K562 (cell line): ENCODE data around the gene SEMA3C. TPM values are rescaled to one million over a fixed set of nuclear protein-coding genes. Genes with fewer than 3 reads are reported as not detected.

Source experiments
- ATAC-seq: fragments of 200-7000 bp; cut with Tn5 transposase; 3 replicates; pipeline ENCODE4 v1.9.1; 2020; ENCODE audit warnings: moderate library complexity
- BruUV-seq: library from RNA; stranded (reverse); fragments of 400-500 nt; replicated peaks from 2 replicates; lab custom pipeline; 2021; lab: Mats Ljungman, UMichigan
- CTCF ChIA-PET: fragments of 300-600 bp; formaldehyde crosslinking; extraction: SDS; loops from one replicate; lab custom pipeline; 2021; ENCODE audit warnings: low intra/inter-chr PET ratio; lab: Yijun Ruan, JAX
- POLR2A ChIA-PET: fragments of 300-600, 350-650 bp; sonication (Branson Sonifier 250); formaldehyde crosslinking; extraction: SDS; loops from one replicate; lab custom pipeline; 2021; ENCODE audit warnings: antibody characterized with exemption, inconsistent platforms; lab: Yijun Ruan, JAX
- DNase-seq, 4 experiments: peaks; one replicate each; pipeline versions ENCODE4 v3.0.0 to v3.0.0-alpha.2; 2011 to 2018; ENCODE audit warnings: low spot score in 3 of 4, mixed read lengths in 3 of 4; ENCODE audit errors: extremely low read depth in 1 of 4
- FAIRE-seq: peaks from 2 replicates; lab custom pipeline; 2011; peaks lifted over from hg19 to GRCh38; lab: Jason Lieb, UNC
- H2AFZ ChIP-seq: 2 replicates; pipeline ENCODE4 v1.6.0; 2011; ENCODE audit warnings: low read depth, low read length, control low read depth, inconsistent platforms
- H3K27ac ChIP-seq: fragments of 200-600 bp; 3 replicates; pipeline ENCODE4 v1.8.0; 2011; ENCODE audit warnings: low read depth, mild to moderate bottlenecking, control low read depth, inconsistent platforms, low read length, moderate library complexity, mixed read lengths; ENCODE audit errors: extremely low read depth
- H3K27me3 ChIP-seq, 2 experiments: fragments of 300-600 bp in 1 of 2; 2 replicates in 1 of 2; 3 replicates in 1 of 2; pipeline versions ENCODE4 v1.6.0 to v1.8.0; 2011; ENCODE audit warnings: inconsistent platforms in 2 of 2, low read length in 2 of 2, mild to moderate bottlenecking in 1 of 2, mixed read lengths in 1 of 2, moderate library complexity in 1 of 2; ENCODE audit not compliant: control insufficient read depth in 2 of 2, insufficient read depth in 2 of 2
- H3K36me3 ChIP-seq: fragments of 300-600 bp; 3 replicates; pipeline ENCODE4 v1.8.0; 2011; ENCODE audit warnings: mild to moderate bottlenecking, low read length, inconsistent platforms; ENCODE audit not compliant: control insufficient read depth, insufficient read depth
- H3K4me1 ChIP-seq, 2 experiments: fragments of 200-600 bp in 1 of 2; replicated peaks in 1 of 2; 2 replicates in 1 of 2; 3 replicates in 1 of 2; pipeline versions ENCODE4 v1.5.1 to v1.8.0; 2011; ENCODE audit warnings: inconsistent platforms in 2 of 2, low read length in 2 of 2, mild to moderate bottlenecking in 1 of 2, mixed read lengths in 1 of 2, moderate library complexity in 1 of 2; ENCODE audit not compliant: control insufficient read depth in 2 of 2, insufficient read depth in 2 of 2
- H3K4me2 ChIP-seq: 2 replicates; pipeline ENCODE4 v1.6.1; 2011; ENCODE audit warnings: low read length, control low read depth, inconsistent platforms, mixed read lengths; ENCODE audit not compliant: insufficient read depth
- H3K4me3 ChIP-seq: fragments of 200-600 bp; sonication (generic), shearing (Covaris generic); 2 replicates; pipeline ENCODE4 v1.5.1; 2016; ENCODE audit warnings: control low read depth, inconsistent platforms
- H3K79me2 ChIP-seq: fragments of 200-600 bp; 3 replicates; pipeline ENCODE4 v1.8.0; 2011; ENCODE audit warnings: low read length, inconsistent platforms; ENCODE audit not compliant: control insufficient read depth, insufficient read depth
- H3K9ac ChIP-seq, 2 experiments: 2 replicates each; pipeline versions ENCODE4 v1.6.0 to v1.6.1; 2011; ENCODE audit warnings: low read depth in 2 of 2, low read length in 2 of 2, control low read depth in 1 of 2, inconsistent platforms in 1 of 2, mild to moderate bottlenecking in 1 of 2, mixed read lengths in 1 of 2; ENCODE audit not compliant: insufficient read depth in 1 of 2
- H3K9me1 ChIP-seq: one replicate; pipeline ENCODE4 v1.6.0; 2011; ENCODE audit warnings: inconsistent platforms, mild to moderate bottlenecking, low read length, moderate library complexity; ENCODE audit not compliant: control insufficient read depth, insufficient read depth
- H3K9me3 ChIP-seq: replicated peaks from 2 replicates; pipeline ENCODE4 v1.5.1; 2011; ENCODE audit warnings: low read depth, low read length, inconsistent platforms; ENCODE audit not compliant: control insufficient read depth, insufficient read depth
- H4K20me1 ChIP-seq: replicated peaks from 2 replicates; pipeline ENCODE4 v1.6.1; 2011; ENCODE audit warnings: low read length, inconsistent platforms, mixed read lengths; ENCODE audit not compliant: control insufficient read depth, insufficient read depth
- BCLAF1 ChIP-seq, 2 experiments: fragments of 450-650 bp in 1 of 2; IDR thresholded peaks; 2 replicates each; pipeline ENCODE4 v1.6.1; 2011 to 2017; ENCODE audit warnings: low read depth in 2 of 2, antibody characterized with exemption in 1 of 2, borderline replicate concordance in 1 of 2, low read length in 1 of 2, mild to moderate bottlenecking in 1 of 2, mixed read lengths in 1 of 2; ENCODE audit not compliant: control insufficient read depth in 1 of 2
- CCAR2 ChIP-seq: fragments of 200-400 bp; formaldehyde crosslinking; IDR thresholded peaks from 2 replicates; pipeline ENCODE4 v1.6.1; 2017; ENCODE audit warnings: mild to moderate bottlenecking, low read depth, low read length
- ELF4 ChIP-seq: fragments of 450-650 bp; formaldehyde crosslinking; IDR thresholded peaks from 2 replicates; pipeline ENCODE4 v1.4.0; 2022; ENCODE audit warnings: missing genetic modification characterization
- ETS2 ChIP-seq: IDR thresholded peaks from 2 replicates; pipeline ENCODE4 v1.6.1; 2016; ENCODE audit warnings: borderline replicate concordance, missing genetic modification characterization, mild to moderate bottlenecking, moderate library complexity, missing compliant biosample characterization; ENCODE audit not compliant: poor library complexity, severe bottlenecking
- FOXP1 ChIP-seq: sonication (generic); formaldehyde crosslinking; IDR thresholded peaks from 2 replicates; pipeline ENCODE4 v1.8.0; 2022; ENCODE audit warnings: mild to moderate bottlenecking, missing genetic modification reagents
- GMEB1 ChIP-seq: fragments of 250-450 bp; sonication (Bioruptor Pico); IDR thresholded peaks from 2 replicates; pipeline ENCODE4 v1.4.0; 2020; ENCODE audit warnings: mild to moderate bottlenecking
- KDM2B ChIP-seq: fragments of 250-450 bp; sonication (Bioruptor Pico); IDR thresholded peaks from 2 replicates; pipeline ENCODE4 v1.8.0; 2021; ENCODE audit warnings: mild to moderate bottlenecking, moderate library complexity
- L3MBTL2 ChIP-seq: fragments of 450-650 bp; IDR thresholded peaks from 2 replicates; pipeline ENCODE4 v1.6.1; 2016; ENCODE audit warnings: mild to moderate bottlenecking, moderate library complexity
- SIN3B ChIP-seq: fragments of 450-650 bp; IDR thresholded peaks from 2 replicates; pipeline ENCODE4 v1.6.1; 2017; ENCODE audit warnings: low read depth, mild to moderate bottlenecking, moderate library complexity
- SIX5 ChIP-seq, 2 experiments: IDR thresholded peaks; 2 replicates each; pipeline ENCODE4 v1.6.1; 2011; ENCODE audit warnings: low read length in 2 of 2, borderline replicate concordance in 1 of 2, low read depth in 1 of 2, mild to moderate bottlenecking in 1 of 2, moderate library complexity in 1 of 2; ENCODE audit not compliant: insufficient read depth in 1 of 2
- SUPT5H ChIP-seq: fragments of 450-650 bp; IDR thresholded peaks from 2 replicates; pipeline ENCODE4 v1.6.1; 2016
- USF2 ChIP-seq: sonication (generic); formaldehyde crosslinking; IDR thresholded peaks from 2 replicates; pipeline ENCODE4 v1.5.0; 2020; ENCODE audit warnings: missing genetic modification reagents
- ZNF217 ChIP-seq: sonication (generic); formaldehyde crosslinking; IDR thresholded peaks from 2 replicates; pipeline ENCODE4 v1.8.0; 2022; ENCODE audit warnings: mild to moderate bottlenecking, missing genetic modification reagents
- ZNF277 ChIP-seq: fragments of 250-450 bp; sonication (Bioruptor Pico); IDR thresholded peaks from 2 replicates; pipeline ENCODE4 v1.8.0; 2022; ENCODE audit warnings: inconsistent platforms, mild to moderate bottlenecking, moderate library complexity, borderline replicate concordance
- WGBS: fragments of 100-300 bp; shearing (Covaris generic); methylation state at CpG from one replicate; pipeline ENCODE4 v1.1.6; 2016; ENCODE audit warnings: low coverage, mixed read lengths; ENCODE audit not compliant: insufficient coverage; ENCODE audit errors: missing lambda C conversion rate; 5-methylcytosine and 5-hydroxymethylcytosine counted together
- in situ Hi-C: fragments of 300-500 bp; cut with MboI; formaldehyde crosslinking; loops from 4 replicates; pipeline ENCODE4 v1.15.0; 2018; ENCODE audit warnings: inconsistent platforms, mixed read lengths
- intact Hi-C: fragments of 100-400 bp; cut with micrococcal nuclease; formaldehyde crosslinking; loops from 2 replicates; pipeline ENCODE4 v1.14.2; 2022
- polyA plus RNA-seq, 8 experiments: library from polyadenylated mRNA; depleted of rRNA in 4 of 8; stranded (reverse) in 5 of 8; unstranded in 3 of 8; fragments of >200 nt; fragmentation: Nextera tagmentation in 2 of 8; fragmentation: Illumina TruSeq in 1 of 8; extraction: Ambion mirVana in 2 of 8; extraction: Trizol in 1 of 8; gene quantifications; 2 replicates each; pipeline versions ENCODE4 v1.2.1 to v1.2.3, GENCODE V29; 2011 to 2014; ENCODE audit warnings: inconsistent platforms in 1 of 8, missing spikeins in 1 of 8
- total RNA-seq, 7 experiments: library from RNA; depleted of rRNA in 6 of 7; stranded (reverse); fragments of >200 nt in 6 of 7; fragmentation: Illumina TruSeq in 2 of 7; extraction: Trizol in 2 of 7; gene quantifications; 2 replicates each; pipeline versions ENCODE4 v1.2.1 to v1.2.3, GENCODE V29; 2011 to 2021; ENCODE audit warnings: low replicate concordance in 1 of 7

Gene SEMA3C
- total and polyA plus RNA-seq, 9 of the 15 experiments (the other 6 are each of a cell fraction or from before 2014, with no cell fraction given), result 0.04 to 0.36 (median 0.12) TPM; not detected in 3

- no peak for TF ChIP-seq ELF4
- TF ChIP-seq SIN3B, result no peak
- TF ChIP-seq USF2 (CRISPR knock-in tag), result no peak
- no peak for TF ChIP-seq ZNF217 (CRISPR knock-in tag)
- TF ChIP-seq SIX5 (IDR thresholded peaks at IDR 0.05; ENCODE audit: borderline replicate concordance in 1 of 2, insufficient read depth in 1 of 2, low read depth in 1 of 2, low read length in 2 of 2), result no peak
- TF ChIP-seq, all 486 proteins: peak for 0
Measured at GRCh38 chr7:80844916-80845315, 73.9 kb downstream of the SEMA3C start (continued).

GRCh38 chr7:80843018-80843677 is 75.7 kb downstream of the SEMA3C start:
- H3K9ac ChIP-seq, result no peak overlapping the region
- BruUV-seq, result no TSS peak
- H3K4me1 ChIP-seq, result no peaks in the 10 kb centered on the region
- H3K4me2 ChIP-seq, result no peak overlapping the region
- H4K20me1 ChIP-seq, result no peaks in the 10 kb centered on the region
- intact Hi-C loops, result no loop called here
- no peak for TF ChIP-seq ETS2 (tag)
- no peak for TF ChIP-seq CCAR2
- TF ChIP-seq L3MBTL2, result no peak
- TF ChIP-seq BCLAF1 (IDR thresholded peaks at IDR 0.05; ENCODE audit: borderline replicate concordance in 1 of 2, control insufficient read depth in 1 of 2, low read depth in 2 of 2, low read length in 1 of 2), result no peak
- TF ChIP-seq FOXP1, result no peak
- TF ChIP-seq SUPT5H, result no peak
- no peak for TF ChIP-seq ZNF277 (CRISPR knock-in tag)
- TF ChIP-seq KDM2B (CRISPR knock-in tag), result no peak
- no peak for TF ChIP-seq GMEB1 (CRISPR knock-in tag)
- H3K9me3 ChIP-seq, result no peaks in the 10 kb centered on the region
- ATAC-seq (no peak), DNase-seq (no peak), FAIRE-seq (no peak)
- H3K4me3 ChIP-seq, result no peak overlapping the region
- WGBS, result 0% methylated on average over 2 of the region's 2 CpGs
- no peak overlapping the region for H3K27ac ChIP-seq
- H3K36me3 ChIP-seq, result no peaks in the 10 kb centered on the region
- H3K9me1 ChIP-seq, result no peaks in the 10 kb centered on the region
- H2AFZ ChIP-seq, result no peak overlapping the region
- no peaks in the 10 kb centered on the region for H3K27me3 ChIP-seq
- in situ Hi-C loops, result no loop called here
- ChIA-PET CTCF (no interaction called here), POLR2A (no interaction called here)
- no peaks in the 10 kb centered on the region for H3K79me2 ChIP-seq
